Right lobe of liver (tissue), 6 donors: ENCODE measurements around the gene SIL1. TPM values are rescaled to one million over a fixed set of nuclear protein-coding genes. Genes with fewer than 3 reads are reported as not detected.

Experiments
- ATAC-seq, 4 donors: fragments of 200-7000 bp; cut with Tn5 transposase; one replicate each; pipeline ENCODE4 v1.9.1; 2020; ENCODE audit warnings: mild to moderate bottlenecking in 4 of 4, moderate library complexity in 4 of 4
- DNase-seq, 3 donors: peaks; one replicate each; pipeline ENCODE4 v3.0.0-alpha.2; 2020
- H3K27ac ChIP-seq, 3 donors: fragments of 200-600 bp; one replicate each; pipeline ENCODE4 v1.8.0; 2022
- H3K27me3 ChIP-seq, 2 donors: fragments of 200-600 bp; one replicate each; pipeline ENCODE4 v1.8.0; 2022
- H3K36me3 ChIP-seq, 4 donors: fragments of 200-600 bp; sonication (generic) in 1 of 4; one replicate each; pipeline versions ENCODE4 v1.5.1 to v1.8.0; 2017 to 2022; ENCODE audit warnings: control low read depth in 1 of 4
- H3K4me1 ChIP-seq, 4 donors: fragments of 200-600 bp; sonication (generic) in 1 of 4; one replicate each; pipeline versions ENCODE4 v1.5.1 to v1.8.0; 2017 to 2022; ENCODE audit warnings: control low read depth in 1 of 4
- H3K4me3 ChIP-seq, 3 donors: fragments of 200-600 bp; one replicate each; pipeline ENCODE4 v1.8.0; 2022
- H3K9me3 ChIP-seq, 4 donors: fragments of 200-600 bp; sonication (generic) in 1 of 4; one replicate each; pipeline versions ENCODE4 v1.5.1 to v1.8.0; 2017 to 2022; ENCODE audit warnings: control low read depth in 1 of 4
- POLR2A ChIP-seq: fragments of 450-650 bp; IDR thresholded peaks from one replicate; pipeline ENCODE4 v1.6.1; 2017; ENCODE audit warnings: antibody characterized with exemption, mild to moderate bottlenecking
- WGBS: methylation state at CpG from one replicate; pipeline ENCODE4 v1.1.6; 2018; ENCODE audit warnings: low coverage, low lambda C conversion rate; ENCODE audit not compliant: insufficient coverage; ENCODE audit errors: missing lambda C conversion rate; 5-methylcytosine and 5-hydroxymethylcytosine counted together
- intact Hi-C, 2 donors: fragments of 100-400 bp; cut with DNase I; formaldehyde crosslinking; loops; one replicate each; pipeline versions ENCODE4 v1.11.2 to v1.14.1; 2022
- total RNA-seq, 6 experiments: library from RNA; depleted of rRNA in 2 of 6; stranded (reverse); fragments of >200 nt in 2 of 6; fragmentation: NEBNext Ultra II Directional in 3 of 6; extraction: Animal tissue kit (Norgen Biotek cat#: 25700) in 3 of 6; gene quantifications; one replicate each; pipeline versions ENCODE4 v1.1.0 to v1.2.4, GENCODE V29; 2016 to 2023
- TF ChIP-seq, protein P1 (sequence below), 4 donors: fragments of 200-600 bp in 3 of 4; fragments of 450-650 bp in 1 of 4; IDR thresholded peaks; one replicate each; pipeline versions ENCODE4 v1.5.1 to v1.8.0; 2016 to 2022; ENCODE audit warnings: antibody characterized with exemption in 4 of 4, mild to moderate bottlenecking in 2 of 4
- donor health status: DM: no; HTN: yes; CAD: no.
- donor health status: DM: no; HTN: no; CAD: no.
- donor health status: DM: no; HTN: no; CAD: no.
- donor health status: DM: no; HTN: yes; CAD: no.
- donor health status: DM: no; HTN: yes; CAD: no.

Gene SIL1
- total RNA-seq, 6 experiments from 2014 or later = 57.6 to 94.9 (median 67.0) TPM

DNA sequence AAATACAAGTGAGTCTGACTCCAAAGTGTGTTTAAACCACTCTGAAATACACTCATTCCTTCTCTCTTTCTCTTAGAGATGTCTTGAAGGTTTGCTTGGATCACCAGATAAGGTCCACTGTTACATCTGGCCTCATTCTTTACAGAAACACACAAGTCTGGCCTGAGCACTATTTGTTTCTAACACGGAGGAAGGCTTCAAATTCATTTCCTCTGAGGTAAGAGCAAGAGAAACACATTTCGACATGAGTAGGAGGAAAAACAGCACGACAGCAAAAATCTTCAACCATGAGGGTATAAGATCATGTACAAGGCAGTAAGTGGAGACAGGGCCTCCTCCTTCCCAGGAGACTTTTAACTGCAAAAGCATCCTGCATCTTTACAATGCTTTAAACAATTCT lies 8.0 kb downstream of the SIL1 start:
- H3K36me3 ChIP-seq = no peaks in the 10 kb centered on the region
- H3K27ac ChIP-seq = no peak overlapping the region
- H3K9me3 ChIP-seq = no peaks in the 10 kb centered on the region
- ATAC-seq (no peak), DNase-seq (no peak)
- no peak for TF ChIP-seq POLR2A
- TF ChIP-seq, protein P1, sequence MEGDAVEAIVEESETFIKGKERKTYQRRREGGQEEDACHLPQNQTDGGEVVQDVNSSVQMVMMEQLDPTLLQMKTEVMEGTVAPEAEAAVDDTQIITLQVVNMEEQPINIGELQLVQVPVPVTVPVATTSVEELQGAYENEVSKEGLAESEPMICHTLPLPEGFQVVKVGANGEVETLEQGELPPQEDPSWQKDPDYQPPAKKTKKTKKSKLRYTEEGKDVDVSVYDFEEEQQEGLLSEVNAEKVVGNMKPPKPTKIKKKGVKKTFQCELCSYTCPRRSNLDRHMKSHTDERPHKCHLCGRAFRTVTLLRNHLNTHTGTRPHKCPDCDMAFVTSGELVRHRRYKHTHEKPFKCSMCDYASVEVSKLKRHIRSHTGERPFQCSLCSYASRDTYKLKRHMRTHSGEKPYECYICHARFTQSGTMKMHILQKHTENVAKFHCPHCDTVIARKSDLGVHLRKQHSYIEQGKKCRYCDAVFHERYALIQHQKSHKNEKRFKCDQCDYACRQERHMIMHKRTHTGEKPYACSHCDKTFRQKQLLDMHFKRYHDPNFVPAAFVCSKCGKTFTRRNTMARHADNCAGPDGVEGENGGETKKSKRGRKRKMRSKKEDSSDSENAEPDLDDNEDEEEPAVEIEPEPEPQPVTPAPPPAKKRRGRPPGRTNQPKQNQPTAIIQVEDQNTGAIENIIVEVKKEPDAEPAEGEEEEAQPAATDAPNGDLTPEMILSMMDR (IDR thresholded peaks at IDR 0.05) = no peak
- no peak overlapping the region for H3K4me3 ChIP-seq
- WGBS = 45% methylated on average over 3 of the region's 3 CpGs
- H3K4me1 ChIP-seq = peaks cover 0 to 16% (median 7%) of the 10 kb centered on the region in 4 donors
- intact Hi-C loops = no loop called here
- H3K27me3 ChIP-seq = no peaks in the 10 kb centered on the region

- DNase-seq (no peak), ATAC-seq (peak; percentile 78 to 96 (median 88))
- 37% methylated on average over 5 of the region's 5 CpGs for WGBS
- intact Hi-C loops = no loop called here
- Histone ChIP-seq H3K27me3 (no peaks in the 10 kb centered on the region), H3K36me3 (no peaks in the 10 kb centered on the region), H3K4me3 (no peak overlapping the region), H3K9me3 (no peaks in the 10 kb centered on the region), H3K27ac (peak overlapping the region in 2 of 3 donors; percentile 6 to 31), H3K4me1 (peaks cover 0 to 16% (median 7%) of the 10 kb centered on the region in 4 donors)
- TF ChIP-seq, protein P1 (IDR thresholded peaks at IDR 0.05) = no peak
- no peak for TF ChIP-seq POLR2A
Measured at GRCh38 chr5:139188558-139189270, 9.5 kb downstream of the SIL1 start.

DNA sequence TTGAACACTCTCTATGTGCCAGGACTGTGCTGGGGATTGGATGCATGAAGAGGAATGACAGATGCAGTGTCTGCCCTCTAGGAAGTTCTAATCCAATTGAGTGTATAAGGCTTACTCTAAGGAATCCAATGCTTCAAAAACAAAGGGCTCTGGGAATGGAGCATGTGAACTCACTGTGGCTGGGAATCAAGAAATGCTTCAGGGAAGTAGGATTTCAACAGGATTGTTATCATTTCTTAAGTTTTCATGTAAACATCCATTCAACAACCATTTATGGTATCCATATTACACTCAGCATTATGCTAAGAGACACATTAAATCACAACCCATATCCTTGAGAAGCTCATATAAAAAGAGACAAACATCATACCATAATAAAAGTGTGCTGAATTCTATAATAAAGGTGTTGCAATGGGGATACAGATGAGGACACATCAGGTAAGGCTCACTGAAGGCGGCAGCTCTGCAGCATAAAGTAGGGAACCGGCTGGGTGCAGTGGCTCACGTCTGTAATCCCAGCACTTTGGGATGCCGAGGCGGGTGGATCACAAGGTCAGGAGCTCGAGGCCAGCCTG lies 11.3 kb downstream of the SIL1 start:
- H3K9me3 ChIP-seq = no peaks in the 10 kb centered on the region
- peaks cover 0 to 20% (median 7%) of the 10 kb centered on the region in 4 donors for H3K4me1 ChIP-seq
- H3K36me3 ChIP-seq = no peaks in the 10 kb centered on the region
- 97% methylated on average over 6 of the region's 6 CpGs for WGBS
- no peak for ATAC-seq
- H3K27me3 ChIP-seq = no peaks in the 10 kb centered on the region
- TF ChIP-seq, protein P1 (IDR thresholded peaks at IDR 0.05) = no peak
- TF ChIP-seq POLR2A = no peak
- DNase-seq = no peak
- H3K4me3 ChIP-seq = no peak overlapping the region
- H3K27ac ChIP-seq = no peak overlapping the region
- intact Hi-C loops = no loop called here

GRCh38 chr5:139186261-139186660 lies 11.9 kb downstream of the SIL1 start:
- no peak for TF ChIP-seq POLR2A
- TF ChIP-seq, protein P1 (IDR thresholded peaks at IDR 0.05) = no peak
- 67% methylated on average over 1 of the region's 3 CpGs for WGBS
- Histone ChIP-seq H3K27ac (no peak overlapping the region), H3K9me3 (no peaks in the 10 kb centered on the region), H3K27me3 (no peaks in the 10 kb centered on the region), H3K36me3 (no peaks in the 10 kb centered on the region), H3K4me1 (peaks cover 0 to 25% (median 7%) of the 10 kb centered on the region in 4 donors), H3K4me3 (no peak overlapping the region)
- ATAC-seq (no peak), DNase-seq (no peak)
- intact Hi-C loops = no loop called here
